Smooth muscle cell (in vitro differentiated cells): Measurements from ENCODE around the gene RRN3. TPM values are rescaled to one million over a fixed set of nuclear protein-coding genes. Genes with fewer than 3 reads are reported as not detected.
A peak's percentile ranks its signal among the peaks of the same experiment; 100 is the strongest.
"Not testable (repeated sequence)": the region's sequence is repeated elsewhere in the genome, so short reads cannot be mapped to it uniquely, and the experiment has no call there.

Experiments used
- DNase-seq: peaks from one replicate; lab custom pipeline; 2025; ENCODE audit not compliant: unreplicated experiment; lab: John Stamatoyannopoulos, UW
- H2AFZ ChIP-seq: fragments of 200-600 bp; sonication (generic); 2 replicates; pipeline ENCODE4 v1.6.0; 2016; ENCODE audit warnings: antibody characterized with exemption, low read depth, mild to moderate bottlenecking
- H3F3A ChIP-seq: fragments of 200-600 bp; sonication (generic); 2 replicates; pipeline ENCODE4 v1.6.0; 2017; ENCODE audit warnings: antibody characterized with exemption, low read depth
- H3K27ac ChIP-seq: fragments of 200-600 bp; sonication (generic); 2 replicates; pipeline ENCODE4 v1.5.1; 2016; ENCODE audit warnings: low read depth, mild to moderate bottlenecking
- H3K27me3 ChIP-seq: fragments of 200-600 bp; sonication (generic); 2 replicates; pipeline ENCODE4 v1.6.1; 2016; ENCODE audit warnings: low read depth, mild to moderate bottlenecking
- H3K36me3 ChIP-seq: fragments of 200-600 bp; sonication (generic); 2 replicates; pipeline ENCODE4 v1.5.1; 2016; ENCODE audit warnings: low read depth
- H3K4me1 ChIP-seq: fragments of 200-600 bp; sonication (generic); 2 replicates; pipeline ENCODE4 v1.5.1; 2016; ENCODE audit warnings: low read depth
- H3K4me2 ChIP-seq: fragments of 200-600 bp; sonication (generic); 2 replicates; pipeline ENCODE4 v1.6.0; 2016; ENCODE audit warnings: mild to moderate bottlenecking
- H3K4me3 ChIP-seq: fragments of 200-600 bp; sonication (generic); 2 replicates; pipeline ENCODE4 v1.5.1; 2016; ENCODE audit warnings: mild to moderate bottlenecking
- H3K79me2 ChIP-seq: fragments of 200-600 bp; sonication (generic); 2 replicates; pipeline ENCODE4 v1.6.0; 2016; ENCODE audit warnings: low read depth, mild to moderate bottlenecking
- H3K9ac ChIP-seq: fragments of 200-600 bp; sonication (generic); 2 replicates; pipeline ENCODE4 v1.6.0; 2016; ENCODE audit warnings: low read depth
- H3K9me3 ChIP-seq: fragments of 200-600 bp; sonication (generic); replicated peaks from 2 replicates; pipeline ENCODE4 v1.5.1; 2016; ENCODE audit warnings: low read depth
- H4K20me1 ChIP-seq: fragments of 200-600 bp; sonication (generic); 2 replicates; pipeline ENCODE4 v1.6.0; 2016; ENCODE audit warnings: low read depth
- WGBS: methylation state at CpG from one replicate; pipeline ENCODE4 v1.1.7; 2016; ENCODE audit warnings: low lambda C conversion rate; 5-methylcytosine and 5-hydroxymethylcytosine counted together
- polyA plus RNA-seq: library from polyadenylated mRNA; unstranded; fragments of >200 nt; fragmentation: Nextera tagmentation; extraction: Ambion mirVana; gene quantifications from 2 replicates; pipeline ENCODE4 v1.2.1, GENCODE V29; 2016
- total RNA-seq: library from RNA; depleted of rRNA; stranded (reverse); fragments of >200 nt; gene quantifications from 2 replicates; pipeline ENCODE4 v1.2.3, GENCODE V29; 2014
- TF ChIP-seq, protein P1 (sequence below): fragments of 200-600 bp; sonication (generic); IDR thresholded peaks from 2 replicates; pipeline ENCODE4 v1.5.1; 2017; ENCODE audit warnings: borderline replicate concordance, mild to moderate bottlenecking, antibody characterized with exemption; ENCODE audit not compliant: insufficient read depth, poor library complexity, severe bottlenecking

RRN3 gene
- total and polyA plus RNA-seq, 2 experiments from 2014 or later = 17.7 to 47.1 TPM

DNA sequence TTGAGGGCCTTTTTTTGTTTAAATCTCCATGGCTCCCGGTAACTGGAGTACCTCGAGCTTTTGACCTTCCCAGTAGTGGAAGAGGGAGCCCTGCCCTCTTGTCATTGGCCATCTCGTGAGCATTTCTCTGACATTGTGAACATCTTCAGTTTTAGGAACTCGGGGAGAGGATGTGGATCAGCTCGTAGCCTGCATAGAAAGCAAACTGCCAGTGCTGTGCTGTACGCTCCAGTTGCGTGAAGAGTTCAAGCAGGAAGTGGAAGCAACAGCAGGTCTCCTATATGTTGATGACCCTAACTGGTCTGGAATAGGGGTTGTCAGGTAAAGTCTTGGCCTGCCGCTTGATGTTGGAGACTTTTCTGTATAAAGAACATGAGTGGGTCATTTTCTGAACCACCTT is 62.5 kb downstream of the RRN3 start:
- Histone ChIP-seq H3K4me3 (no peak overlapping the region), H3K27me3 (no peaks in the 10 kb centered on the region), H4K20me1 (peaks cover 48% of the 10 kb centered on the region), H3K9me3 (no peaks in the 10 kb centered on the region), H3K27ac (no peak overlapping the region), H2AFZ (no peak overlapping the region), H3K36me3 (peaks cover 34% of the 10 kb centered on the region), H3F3A (peaks cover 16% of the 10 kb centered on the region), H3K79me2 (peaks cover 5% of the 10 kb centered on the region), H3K4me2 (no peak overlapping the region), H3K9ac (no peak overlapping the region), H3K4me1 (no peaks in the 10 kb centered on the region)
- DNase-seq = no peak
- WGBS = 98% methylated on average over 8 of the region's 8 CpGs
- TF ChIP-seq, protein P1, sequence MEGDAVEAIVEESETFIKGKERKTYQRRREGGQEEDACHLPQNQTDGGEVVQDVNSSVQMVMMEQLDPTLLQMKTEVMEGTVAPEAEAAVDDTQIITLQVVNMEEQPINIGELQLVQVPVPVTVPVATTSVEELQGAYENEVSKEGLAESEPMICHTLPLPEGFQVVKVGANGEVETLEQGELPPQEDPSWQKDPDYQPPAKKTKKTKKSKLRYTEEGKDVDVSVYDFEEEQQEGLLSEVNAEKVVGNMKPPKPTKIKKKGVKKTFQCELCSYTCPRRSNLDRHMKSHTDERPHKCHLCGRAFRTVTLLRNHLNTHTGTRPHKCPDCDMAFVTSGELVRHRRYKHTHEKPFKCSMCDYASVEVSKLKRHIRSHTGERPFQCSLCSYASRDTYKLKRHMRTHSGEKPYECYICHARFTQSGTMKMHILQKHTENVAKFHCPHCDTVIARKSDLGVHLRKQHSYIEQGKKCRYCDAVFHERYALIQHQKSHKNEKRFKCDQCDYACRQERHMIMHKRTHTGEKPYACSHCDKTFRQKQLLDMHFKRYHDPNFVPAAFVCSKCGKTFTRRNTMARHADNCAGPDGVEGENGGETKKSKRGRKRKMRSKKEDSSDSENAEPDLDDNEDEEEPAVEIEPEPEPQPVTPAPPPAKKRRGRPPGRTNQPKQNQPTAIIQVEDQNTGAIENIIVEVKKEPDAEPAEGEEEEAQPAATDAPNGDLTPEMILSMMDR = no peak

DNA sequence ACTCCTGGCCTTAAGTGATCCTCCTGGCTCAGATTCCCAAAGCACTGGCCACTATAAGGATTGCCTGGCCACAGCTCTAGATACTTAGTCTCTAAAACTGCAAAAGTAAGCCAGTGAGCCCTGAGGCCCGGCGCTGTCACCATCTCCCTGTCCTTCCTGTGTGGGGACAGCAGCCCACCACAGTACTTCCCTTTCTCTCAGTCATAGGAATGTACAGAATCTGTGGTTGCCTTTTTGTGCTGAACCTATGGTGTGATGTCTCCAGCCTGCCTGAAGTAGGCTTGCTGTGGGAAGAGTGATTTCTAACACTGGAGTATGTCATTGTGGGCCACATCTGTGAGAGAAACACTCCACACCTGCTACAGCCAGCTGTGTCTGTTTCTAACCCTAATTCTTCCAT is 62.9 kb downstream of the RRN3 start:
- Histone ChIP-seq H4K20me1 (peaks cover 51% of the 10 kb centered on the region), H3K4me2 (no peak overlapping the region), H3K36me3 (peaks cover 30% of the 10 kb centered on the region), H3F3A (peaks cover 15% of the 10 kb centered on the region), H3K27me3 (no peaks in the 10 kb centered on the region), H3K4me1 (no peaks in the 10 kb centered on the region), H3K9me3 (no peaks in the 10 kb centered on the region), H3K4me3 (no peak overlapping the region), H3K27ac (no peak overlapping the region), H2AFZ (no peak overlapping the region), H3K79me2 (peaks cover 9% of the 10 kb centered on the region), H3K9ac (no peak overlapping the region)
- TF ChIP-seq, protein P1 = no peak
- 100% methylated on average over 2 of the region's 2 CpGs for WGBS
- DNase-seq = no peak

DNA sequence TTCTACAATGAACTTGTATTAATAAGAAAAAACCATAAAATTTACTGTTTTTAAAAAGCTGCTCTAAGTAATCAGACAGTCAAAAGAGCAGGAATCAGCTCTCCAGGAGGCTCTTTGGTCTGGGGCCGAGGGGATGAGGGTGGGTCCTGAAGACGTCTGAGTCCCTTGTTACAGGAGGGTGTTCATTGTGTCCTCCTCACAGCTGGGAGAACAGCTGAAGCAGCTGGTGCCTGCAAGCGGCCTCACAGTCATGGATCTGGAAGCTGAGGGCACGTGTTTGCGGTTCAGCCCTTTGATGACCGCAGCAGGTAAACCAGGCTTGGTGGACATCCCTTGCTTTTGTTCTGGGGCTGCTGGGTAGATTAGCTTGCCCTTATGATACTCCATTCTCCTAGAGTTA is 64.3 kb downstream of the RRN3 start:
- not testable (repeated sequence) for H3K9me3 ChIP-seq, DNase-seq, H3K9ac ChIP-seq, H3K79me2 ChIP-seq, H3K4me2 ChIP-seq, H2AFZ ChIP-seq, H3K27me3 ChIP-seq, H3K4me1 ChIP-seq, H3K4me3 ChIP-seq
- Histone ChIP-seq H4K20me1 (peaks cover 65% of the 10 kb centered on the region), H3K27ac (peak overlapping the region; percentile 65), H3K36me3 (peaks cover 24% of the 10 kb centered on the region), H3F3A (peaks cover 15% of the 10 kb centered on the region)
- WGBS = 89% methylated on average over 6 of the region's 6 CpGs

DNA sequence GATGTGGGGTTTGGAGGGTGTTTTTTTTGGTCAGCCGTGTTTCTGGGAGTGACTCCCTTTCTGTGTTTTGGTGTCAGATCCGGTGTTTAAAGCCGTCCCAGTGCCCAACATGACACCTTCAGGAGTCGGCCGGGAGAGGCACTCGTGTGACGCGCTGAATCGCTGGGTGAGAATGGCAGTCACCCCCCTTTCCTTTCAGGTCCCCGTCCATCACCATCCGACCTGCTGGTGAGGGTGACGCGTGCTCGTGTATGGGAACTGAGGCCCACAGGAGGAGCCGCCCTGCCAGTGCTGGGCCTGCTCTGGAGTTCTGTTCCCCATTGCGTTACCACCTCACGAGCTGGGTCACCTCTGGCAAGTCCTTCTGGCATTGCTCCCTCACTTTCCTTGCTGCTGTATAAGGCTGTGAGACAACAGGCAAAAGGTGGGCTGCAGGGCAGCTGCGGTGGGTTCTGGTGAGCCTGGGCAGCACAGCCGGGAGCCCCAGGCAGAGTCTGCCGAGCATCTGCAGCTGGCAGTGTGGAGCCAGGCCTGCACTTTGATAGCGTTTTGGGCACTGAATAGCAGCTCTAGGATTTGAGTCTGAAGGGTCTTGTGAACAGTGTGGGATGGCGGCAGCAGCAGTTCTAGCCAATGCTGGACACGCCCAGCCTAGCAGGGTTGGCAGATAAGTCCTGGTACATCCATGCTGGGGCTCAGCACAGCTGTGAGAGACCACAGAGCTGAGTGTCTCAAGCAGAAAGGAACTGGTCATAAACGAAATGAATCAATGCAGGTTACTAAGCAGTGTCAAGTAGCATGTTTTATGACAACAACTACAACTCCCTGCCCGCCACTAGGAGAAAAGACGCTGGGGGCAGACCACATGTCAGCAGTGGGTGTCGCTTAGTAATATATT is 65.0 kb downstream of the RRN3 start:
- not testable (repeated sequence) for H3K9ac ChIP-seq, H3K27me3 ChIP-seq, H2AFZ ChIP-seq, H3K4me2 ChIP-seq, H3K9me3 ChIP-seq, DNase-seq, H3K4me3 ChIP-seq, H3K4me1 ChIP-seq
- Histone ChIP-seq H3K27ac (peak overlapping the region; percentile 65), H4K20me1 (peaks cover 72% of the 10 kb centered on the region), H3K79me2 (peaks cover 16% of the 10 kb centered on the region), H3F3A (peaks cover 18% of the 10 kb centered on the region), H3K36me3 (peaks cover 22% of the 10 kb centered on the region)
- WGBS = 91% methylated on average over 27 of the region's 27 CpGs

DNA sequence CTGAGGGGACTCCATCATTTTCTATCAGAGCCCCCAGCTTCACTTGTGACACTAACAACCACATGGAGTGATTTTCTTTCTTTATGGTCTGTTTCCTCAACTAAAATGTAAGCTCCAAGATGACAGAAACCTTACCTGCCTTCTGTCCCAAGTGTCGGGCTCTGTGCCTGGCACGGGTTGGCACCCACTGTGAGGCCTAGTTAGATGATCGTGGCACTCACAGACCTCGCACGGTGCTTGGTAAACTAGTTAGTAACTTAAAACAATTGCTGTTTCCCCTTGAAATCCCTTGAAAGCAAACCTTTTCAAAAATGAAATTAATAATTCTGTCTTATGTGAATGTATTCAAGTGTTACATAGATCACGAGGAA is 65.7 kb downstream of the RRN3 start:
- H3K4me3 ChIP-seq, DNase-seq, H2AFZ ChIP-seq, H3K27me3 ChIP-seq, H3K9me3 ChIP-seq, H3K4me2 ChIP-seq, H3K4me1 ChIP-seq, H3K9ac ChIP-seq: not testable (repeated sequence)
- peaks cover 79% of the 10 kb centered on the region for H4K20me1 ChIP-seq
- peaks cover 16% of the 10 kb centered on the region for H3K36me3 ChIP-seq
- peaks cover 16% of the 10 kb centered on the region for H3K79me2 ChIP-seq
- peak overlapping the region; percentile 5 for H3K27ac ChIP-seq
- WGBS = 95% methylated on average over 6 of the region's 6 CpGs
- H3F3A ChIP-seq = peaks cover 20% of the 10 kb centered on the region

DNA sequence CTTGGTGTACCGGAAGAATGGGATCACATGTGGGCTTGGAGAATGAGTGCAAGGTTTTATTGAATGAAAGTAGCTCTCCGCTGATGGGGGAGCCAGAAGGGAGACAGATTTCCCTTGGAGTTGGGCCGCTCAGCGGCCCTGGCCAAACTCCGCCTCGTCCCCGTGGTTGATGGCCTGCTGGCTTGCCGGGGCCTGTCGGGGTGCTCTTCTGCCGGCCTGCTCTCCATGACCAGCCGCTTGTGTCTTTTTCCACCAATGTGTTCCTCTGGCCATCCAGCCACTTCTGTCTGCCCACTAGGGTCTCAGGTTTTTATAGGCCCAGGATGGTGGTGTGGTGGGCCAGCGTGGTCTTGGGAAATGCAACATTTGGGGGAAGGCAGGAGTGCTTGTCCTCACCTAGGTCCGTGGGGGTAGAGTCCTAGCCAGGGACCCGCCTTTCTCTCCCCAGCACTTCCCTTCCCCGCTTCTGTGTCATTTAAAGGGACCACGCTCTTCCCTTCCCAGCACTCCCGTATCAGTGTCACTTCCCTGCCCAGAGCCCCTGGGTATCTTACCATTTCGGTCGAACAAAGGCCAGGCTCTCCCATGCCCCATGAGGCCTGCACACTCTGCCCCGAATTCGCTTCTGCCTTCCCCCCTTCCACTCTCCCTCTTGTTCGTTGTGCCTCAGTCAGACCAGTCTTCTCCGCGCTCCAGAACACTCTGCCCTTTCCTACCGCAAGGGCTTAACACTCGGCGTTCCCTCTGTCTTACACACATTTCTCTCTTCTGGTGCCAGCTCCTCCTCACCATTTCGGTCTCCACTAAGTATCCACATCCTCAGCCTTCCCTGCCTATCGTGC is 66.3 kb downstream of the RRN3 start:
- WGBS = 91% methylated on average over 29 of the region's 29 CpGs
- H3K27me3 ChIP-seq, DNase-seq, H3K9ac ChIP-seq, H3K4me2 ChIP-seq, H3K27ac ChIP-seq, H2AFZ ChIP-seq, H3K9me3 ChIP-seq, H3K4me1 ChIP-seq, H3K4me3 ChIP-seq: not testable (repeated sequence)
- peaks cover 26% of the 10 kb centered on the region for H3F3A ChIP-seq
- H4K20me1 ChIP-seq = peaks cover 81% of the 10 kb centered on the region
- H3K79me2 ChIP-seq = peaks cover 22% of the 10 kb centered on the region
- H3K36me3 ChIP-seq = peaks cover 17% of the 10 kb centered on the region
